Endothelial cell of hepatic sinusoid (primary cell): ENCODE results near the gene ERVK3-1.
"Not testable (repeated sequence)": the region's sequence is repeated elsewhere in the genome, so short reads cannot be mapped to it uniquely, and the experiment has no call there.

Source experiments
- in situ Hi-C: cut with HindIII; loops from 2 replicates; pipeline ENCODE4 v1.10.0; 2017; ENCODE audit warnings: low sequenced_read_pairs

ERVK3-1 gene

DNA sequence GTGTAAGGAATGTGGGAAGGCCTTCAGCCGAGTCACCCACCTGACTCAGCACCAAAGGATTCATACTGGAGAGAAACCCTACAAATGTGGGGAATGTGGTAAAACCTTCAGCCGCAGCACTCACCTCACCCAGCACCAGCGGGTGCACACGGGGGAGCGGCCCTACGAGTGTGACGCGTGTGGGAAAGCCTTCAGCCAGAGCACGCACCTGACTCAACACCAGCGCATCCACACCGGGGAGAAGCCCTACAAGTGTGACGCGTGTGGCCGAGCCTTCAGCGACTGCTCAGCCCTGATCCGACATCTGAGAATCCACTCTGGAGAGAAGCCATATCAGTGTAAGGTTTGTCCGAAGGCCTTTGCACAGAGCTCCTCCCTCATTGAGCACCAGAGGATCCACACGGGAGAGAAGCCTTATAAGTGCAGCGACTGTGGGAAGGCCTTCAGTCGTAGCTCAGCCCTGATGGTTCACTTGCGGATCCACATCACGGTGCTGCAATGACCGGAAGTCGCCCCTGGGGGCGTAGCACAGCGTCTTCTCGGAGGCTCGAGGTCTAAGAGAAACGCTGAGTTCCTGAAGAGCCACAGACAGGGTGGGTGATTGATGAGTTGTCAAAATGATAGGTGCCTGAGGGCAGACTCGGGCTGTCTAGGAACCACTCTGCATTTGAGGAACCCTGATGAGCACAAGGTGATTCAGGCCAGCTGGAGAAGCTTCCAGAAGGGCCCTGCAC is 33.8 kb downstream of the ERVK3-1 start:
- in situ Hi-C loops, result no loop called here

DNA sequence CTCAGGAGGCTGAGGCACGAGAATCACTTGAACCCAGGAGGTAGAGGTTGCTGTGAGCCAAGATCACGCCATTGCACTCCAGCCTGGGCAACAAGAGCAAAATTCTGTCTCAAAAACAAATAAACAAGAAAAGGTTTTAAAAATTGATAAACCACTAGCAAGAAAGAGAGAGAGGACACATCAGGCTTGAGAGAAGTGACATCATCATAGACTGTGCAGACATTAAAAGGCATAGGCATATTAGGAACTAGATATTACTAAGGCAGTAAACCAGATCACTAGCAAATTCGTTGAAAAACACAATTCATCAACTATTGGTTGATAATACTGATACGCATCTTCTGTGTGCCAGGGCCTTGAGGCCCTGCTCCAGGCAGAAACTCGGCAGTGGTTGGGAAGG is 40.4 kb downstream of the ERVK3-1 start:
- in situ Hi-C loops, result no loop called here

DNA sequence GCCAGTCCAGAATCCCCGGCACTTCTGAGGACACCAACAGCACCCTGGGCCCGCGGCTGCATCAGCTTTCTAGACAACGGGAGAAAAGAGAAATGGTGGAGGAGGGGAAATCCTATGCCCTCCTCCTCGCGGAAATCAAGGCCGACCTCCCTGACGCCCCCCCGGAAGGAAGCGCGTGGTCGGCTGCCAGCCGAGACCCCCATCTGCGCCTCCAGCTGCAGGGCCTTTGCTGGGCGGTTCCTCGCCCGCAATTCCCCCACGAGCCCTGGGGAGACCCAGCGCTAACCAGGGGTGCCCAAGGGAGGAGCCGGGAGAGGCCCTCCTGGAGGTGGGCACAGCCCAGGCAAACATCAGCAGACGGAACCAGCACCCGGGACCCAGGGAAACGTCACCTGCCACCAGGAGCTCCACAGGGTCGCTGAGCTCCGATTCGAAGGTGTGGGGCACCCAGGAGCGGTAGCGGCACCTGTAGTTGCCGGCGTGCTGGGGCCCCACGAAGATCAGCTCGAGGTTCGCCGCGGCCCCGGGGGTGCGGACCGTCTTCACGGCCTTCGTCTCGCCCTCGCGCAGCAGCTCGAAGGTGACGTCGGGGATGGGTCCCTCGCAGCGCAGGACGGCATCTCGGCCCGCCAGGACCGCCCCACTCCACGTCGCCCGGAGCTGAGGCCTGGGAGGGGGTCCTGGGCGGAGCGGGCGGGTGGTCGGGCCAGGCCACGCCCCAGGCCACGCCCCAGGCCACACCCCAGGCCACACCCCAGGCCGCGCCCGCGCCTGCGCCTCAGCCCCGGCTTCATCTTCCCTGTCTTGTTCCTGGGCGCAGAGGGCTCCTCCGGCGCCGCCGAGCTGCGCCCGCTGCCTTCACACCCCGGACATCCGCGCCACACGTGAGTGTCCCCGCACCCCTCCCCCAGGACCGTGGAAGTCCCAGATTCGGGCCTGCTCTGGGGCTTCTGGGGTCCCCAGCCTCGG is 42.1 kb downstream of the ERVK3-1 start:
- in situ Hi-C loops, result no loop called here

DNA sequence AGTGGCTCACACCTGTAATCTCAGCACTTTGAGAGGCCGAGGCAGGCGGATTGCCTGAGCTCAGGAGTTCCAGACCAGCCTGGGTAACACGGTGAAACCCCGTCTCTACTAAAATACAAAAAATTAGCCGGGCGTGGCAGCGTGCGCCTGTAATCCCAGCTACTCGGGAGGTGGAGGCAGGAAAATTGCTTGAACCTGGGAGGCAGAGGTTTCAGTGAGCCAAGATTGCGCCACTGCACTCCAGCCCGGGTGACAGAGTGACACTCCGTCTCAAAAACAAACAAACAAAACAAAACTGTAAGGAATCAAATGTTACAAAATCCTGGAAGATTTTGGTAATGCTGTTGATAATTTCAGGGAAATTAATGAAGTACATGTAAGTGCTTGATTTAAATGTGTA is 42.9 kb downstream of the ERVK3-1 start:
- in situ Hi-C loops, result not testable (repeated sequence)

DNA sequence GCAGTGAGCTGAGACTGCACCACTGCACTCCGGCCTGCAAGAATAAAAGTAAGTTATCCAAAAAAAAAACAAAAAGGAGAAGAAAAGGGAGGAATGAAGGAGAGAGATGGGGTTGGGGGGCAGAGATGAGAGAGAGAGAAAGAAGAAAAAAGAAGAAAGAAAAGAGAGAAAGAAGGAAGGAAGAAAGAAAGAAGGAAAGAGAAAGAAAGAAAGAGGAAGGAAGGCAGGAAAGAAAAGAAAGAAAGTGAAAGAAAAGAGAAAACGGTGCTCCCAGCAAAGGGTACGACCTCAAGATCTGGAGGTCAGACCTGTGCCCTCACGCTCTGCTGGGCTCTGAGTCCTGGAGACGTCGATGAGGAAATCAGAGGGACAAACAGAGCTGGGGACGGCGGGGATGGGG is 44.4 kb downstream of the ERVK3-1 start:
- in situ Hi-C loops, result no loop called here

DNA sequence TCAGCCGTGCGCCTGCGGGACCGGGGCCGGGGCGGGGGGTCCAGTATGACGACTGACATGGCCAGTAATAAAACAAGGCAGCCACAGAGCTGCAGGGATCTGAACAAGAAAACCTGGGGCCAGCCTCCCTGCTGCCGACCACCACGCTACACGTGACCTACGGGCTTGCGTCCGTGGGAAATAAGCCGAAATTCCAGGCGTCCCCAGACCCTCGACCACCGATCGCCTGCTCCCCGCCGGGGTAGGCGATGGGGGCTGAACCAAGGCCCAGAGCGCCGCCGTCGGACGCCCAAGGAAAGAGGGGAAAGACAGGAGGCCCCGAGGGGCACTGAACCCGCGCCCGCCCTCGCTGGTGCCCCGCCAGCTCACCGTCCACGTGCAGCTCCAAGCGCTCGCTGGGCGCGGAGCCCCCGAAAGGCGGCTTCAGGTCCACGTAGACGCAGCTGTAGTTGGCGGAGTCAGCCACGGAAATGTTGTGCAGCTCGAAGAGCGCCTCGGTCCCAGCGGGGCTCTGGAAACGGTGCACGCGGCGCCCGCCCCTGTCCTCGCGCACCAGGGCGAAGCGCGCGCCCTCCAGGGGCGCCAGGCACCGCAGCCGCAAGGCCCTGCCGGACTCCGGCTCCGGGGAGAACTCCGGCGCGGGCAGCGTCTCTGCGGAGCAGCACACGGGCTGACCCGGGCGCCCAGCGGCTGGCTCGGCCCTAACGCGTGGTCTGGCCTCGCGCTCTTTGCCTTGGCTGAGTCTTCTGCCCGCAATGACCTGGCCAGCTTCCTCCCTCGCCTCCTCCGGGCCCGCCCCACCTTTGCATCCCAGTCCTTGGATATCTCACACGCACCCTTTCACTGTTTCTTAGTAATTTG is 45.1 kb downstream of the ERVK3-1 start:
- in situ Hi-C loops, result no loop called here

DNA sequence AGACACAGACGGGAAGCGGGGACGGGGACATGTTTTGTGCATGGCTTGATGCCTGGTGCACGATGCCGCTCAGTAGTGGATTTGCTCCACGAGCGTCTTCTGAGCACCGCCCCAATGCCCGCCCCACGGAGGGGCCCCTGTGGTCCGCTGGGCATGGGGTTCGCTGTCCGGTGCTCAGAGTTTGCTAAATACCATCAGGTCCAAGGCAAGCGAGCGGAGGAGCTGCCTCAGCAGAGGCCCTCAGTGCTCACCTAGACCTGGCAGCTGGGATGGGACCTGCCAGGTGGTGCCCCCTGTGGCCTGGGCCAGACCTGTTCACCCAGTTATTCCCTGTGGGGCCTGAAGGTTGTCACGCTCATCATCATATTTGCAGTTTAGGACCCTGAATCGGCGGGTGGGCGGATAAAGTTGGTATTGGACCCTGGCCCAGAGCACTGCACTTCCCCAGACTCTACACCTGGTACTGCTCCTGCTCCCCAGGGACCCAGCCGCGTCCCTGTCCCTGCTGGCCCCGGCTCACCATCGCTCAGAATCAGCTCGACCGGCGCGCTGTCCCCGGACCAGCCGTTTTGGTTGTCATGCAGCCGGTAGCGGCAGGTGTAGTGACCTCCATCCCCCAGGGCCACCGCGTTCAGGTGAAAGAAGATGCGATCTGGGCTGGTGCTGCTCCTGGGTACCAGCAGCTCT is 45.8 kb downstream of the ERVK3-1 start:
- in situ Hi-C loops, result no loop called here

DNA sequence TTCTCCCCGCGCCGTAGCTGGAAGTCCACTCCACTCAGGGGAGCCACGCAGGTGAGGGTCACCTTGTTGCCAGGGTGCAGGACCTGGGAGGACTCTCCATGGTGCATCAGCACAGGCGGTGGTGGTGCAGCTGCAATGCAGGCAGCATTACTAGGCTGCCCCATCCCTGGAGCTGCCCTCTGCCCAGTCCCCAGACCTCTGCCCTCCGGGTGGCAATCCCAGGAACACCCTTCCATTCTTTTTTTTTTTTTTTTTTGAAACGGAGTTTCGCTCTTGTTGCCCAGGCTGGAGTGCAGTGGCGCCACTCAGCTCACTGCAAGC is 46.3 kb downstream of the ERVK3-1 start:
- in situ Hi-C loops, result no loop called here

DNA sequence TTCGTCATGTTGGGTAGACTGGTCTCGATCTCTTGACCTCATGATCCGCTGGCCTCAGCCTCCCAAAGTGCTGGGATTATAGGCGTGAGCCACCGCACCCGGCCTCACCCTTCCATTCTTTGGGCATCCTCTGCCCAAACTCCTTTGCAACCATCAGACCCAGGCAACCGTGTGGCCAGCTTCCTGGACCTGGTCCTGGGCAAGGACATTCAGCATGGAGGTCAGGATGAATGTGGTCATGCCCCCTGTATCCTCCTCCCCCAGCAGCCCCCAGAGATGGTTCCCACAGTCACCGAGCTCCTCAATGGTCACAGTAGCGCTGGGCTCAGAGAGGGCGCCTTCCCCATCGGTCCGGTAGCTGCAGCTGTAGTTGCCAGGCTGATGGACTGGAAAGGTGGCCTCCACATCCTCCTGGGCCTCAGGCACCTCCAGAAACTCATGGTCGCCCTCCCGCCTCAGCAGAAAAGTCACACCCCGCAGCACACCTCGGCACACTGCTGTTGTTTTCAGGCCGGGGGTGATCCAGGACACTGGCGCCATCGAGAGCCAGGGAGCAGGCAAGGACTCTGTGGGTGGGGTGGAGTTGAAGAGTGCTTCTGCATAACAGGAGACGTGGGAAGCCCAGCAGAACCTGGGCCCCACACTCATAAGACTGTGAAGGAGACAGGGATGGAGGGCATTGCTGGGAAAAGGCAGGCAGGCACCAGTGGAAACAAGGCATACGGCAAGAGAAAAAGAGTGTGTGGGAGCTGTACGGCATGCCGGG is 47.0 kb downstream of the ERVK3-1 start:
- in situ Hi-C loops, result no loop called here

DNA sequence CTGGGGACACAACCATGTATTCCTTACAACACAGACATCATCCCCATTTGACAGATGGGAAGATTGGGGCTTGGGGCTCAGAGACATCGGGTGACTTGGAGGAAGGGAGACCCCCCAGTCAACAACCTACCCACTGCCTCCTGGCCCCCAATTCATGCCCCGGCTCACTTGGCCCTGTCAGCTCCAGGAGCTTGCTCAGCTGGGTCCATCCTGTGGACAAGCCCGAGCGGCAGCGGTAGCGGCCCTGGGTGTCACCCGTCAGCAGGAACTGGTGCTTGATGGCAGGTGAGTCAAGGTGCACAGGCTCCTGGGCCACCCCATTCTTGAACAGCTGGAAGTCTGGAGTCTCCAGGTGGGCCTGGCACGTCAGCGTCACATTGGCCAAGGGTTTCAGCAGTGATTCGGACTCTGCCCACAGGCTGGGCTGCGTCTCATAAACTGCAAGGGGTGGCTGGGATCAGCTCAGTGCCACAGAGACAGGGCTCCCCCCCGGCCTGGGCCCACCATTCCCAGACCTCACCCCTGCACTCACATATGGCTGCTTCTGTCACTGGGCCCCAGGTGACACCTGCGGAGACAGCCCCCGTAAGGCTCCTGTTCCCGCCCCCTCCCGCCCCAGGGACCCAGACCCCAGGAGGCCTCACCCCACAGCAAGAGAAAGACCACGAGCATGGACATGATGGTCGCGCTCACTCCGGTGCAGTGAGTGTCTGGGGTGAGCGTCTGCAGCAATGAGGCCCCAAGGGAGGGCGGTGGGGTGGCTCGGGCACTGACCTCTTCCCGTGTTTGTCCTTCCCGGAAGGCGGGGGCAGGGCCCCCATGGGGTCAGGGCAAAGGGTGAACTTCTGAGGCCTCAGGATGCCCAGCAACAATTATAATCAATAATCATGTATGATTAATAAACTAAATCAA is 47.8 kb downstream of the ERVK3-1 start, which contains the start of gene A1BG:
TSS of gene A1BG (minus strand) at position 733 of the 912 bp plus-strand sequence. CDS start at position 678, 55 bp downstream.
- in situ Hi-C loops, result no loop called here

DNA sequence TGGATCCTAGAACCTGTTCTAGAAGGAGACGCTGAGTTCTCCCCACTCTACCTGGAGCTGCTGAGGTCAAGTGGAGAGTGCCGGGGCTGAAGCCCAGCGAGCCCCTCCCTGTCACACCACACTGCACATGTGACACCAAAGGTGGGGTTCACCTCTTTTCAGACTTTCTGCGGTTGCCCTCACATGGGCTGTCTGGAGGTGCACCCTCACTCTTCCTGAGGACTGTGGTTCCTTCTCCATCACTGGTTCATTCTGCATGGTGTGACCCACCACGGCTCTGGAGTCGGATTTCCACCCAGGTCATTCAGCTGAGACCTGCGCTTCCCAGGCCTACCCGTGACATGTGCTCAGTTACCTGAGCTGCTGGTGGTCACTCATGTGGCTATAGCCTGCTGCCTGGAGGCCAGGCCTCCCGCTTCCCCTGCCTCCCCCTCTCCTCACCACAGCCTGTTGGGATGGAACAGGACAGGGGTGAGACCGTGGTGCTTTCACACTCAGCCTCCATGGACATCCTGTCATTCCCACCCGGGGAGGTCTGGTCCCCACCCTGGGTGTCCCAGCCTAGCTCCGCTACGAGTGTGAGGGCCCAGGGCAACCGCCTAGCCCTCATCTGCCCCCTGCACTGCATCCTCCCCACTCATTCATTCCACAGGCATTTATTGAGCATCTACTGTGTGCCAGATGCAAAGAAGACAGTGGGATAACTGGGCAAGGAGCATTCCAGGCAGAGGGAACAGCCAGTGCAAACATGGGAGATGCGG is 48.7 kb downstream of the ERVK3-1 start:
- in situ Hi-C loops, result no loop called here

DNA sequence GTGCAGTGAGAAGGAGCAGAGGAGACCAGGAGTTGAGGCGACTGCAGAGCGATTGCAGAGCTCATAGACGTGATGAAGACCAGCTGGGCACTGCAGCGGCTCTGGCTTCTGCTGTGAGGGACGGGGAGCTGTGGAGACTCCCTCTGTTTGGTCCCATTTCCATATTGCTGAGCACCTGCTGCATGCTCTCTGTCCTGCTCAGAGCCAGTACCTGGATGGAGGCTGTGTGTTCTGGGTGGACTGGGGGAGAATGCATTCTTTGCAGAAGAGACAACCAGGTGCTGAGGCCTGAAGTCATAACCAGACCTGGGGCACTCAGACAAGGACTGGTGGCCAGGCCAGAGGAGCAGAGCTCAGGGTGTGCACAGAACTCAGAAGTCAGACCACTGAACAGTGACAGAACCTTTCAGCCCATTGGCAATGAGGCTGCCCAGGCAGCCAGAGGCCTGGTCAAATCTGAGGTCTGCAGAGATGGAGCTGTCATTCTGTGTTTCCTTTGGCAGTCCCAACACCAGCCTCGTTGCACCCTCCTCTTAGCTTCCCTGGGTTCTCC is 49.4 kb downstream of the ERVK3-1 start:
- in situ Hi-C loops, result no loop called here

DNA sequence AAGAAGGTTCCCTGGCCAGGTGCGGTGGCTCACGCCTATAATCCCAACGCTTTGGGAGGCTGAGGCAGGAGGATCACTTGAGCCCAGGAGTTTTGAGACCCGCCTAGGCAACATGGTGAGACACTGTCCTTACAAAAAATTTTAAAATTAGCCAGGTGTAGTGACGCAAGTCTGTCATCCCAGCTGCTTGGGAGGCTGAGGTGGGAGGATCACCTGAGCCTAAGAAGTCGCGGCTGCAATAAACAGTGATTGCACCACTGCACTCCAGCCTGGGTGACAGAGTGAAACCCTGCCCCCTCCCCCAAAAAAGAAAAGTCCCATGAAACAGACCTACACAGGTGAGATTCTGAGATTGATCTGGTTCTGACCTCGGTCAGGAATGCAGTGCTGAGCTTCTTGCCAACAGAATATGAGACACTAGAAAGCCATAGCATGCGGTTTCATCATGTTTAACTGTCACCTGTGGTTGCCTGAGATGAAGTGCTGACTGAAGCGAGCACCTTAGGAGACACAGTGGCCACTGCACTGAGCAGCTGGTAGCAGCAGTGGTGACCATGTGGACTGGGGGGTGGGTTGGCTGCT is 50.1 kb downstream of the ERVK3-1 start:
- in situ Hi-C loops, result no loop called here

DNA sequence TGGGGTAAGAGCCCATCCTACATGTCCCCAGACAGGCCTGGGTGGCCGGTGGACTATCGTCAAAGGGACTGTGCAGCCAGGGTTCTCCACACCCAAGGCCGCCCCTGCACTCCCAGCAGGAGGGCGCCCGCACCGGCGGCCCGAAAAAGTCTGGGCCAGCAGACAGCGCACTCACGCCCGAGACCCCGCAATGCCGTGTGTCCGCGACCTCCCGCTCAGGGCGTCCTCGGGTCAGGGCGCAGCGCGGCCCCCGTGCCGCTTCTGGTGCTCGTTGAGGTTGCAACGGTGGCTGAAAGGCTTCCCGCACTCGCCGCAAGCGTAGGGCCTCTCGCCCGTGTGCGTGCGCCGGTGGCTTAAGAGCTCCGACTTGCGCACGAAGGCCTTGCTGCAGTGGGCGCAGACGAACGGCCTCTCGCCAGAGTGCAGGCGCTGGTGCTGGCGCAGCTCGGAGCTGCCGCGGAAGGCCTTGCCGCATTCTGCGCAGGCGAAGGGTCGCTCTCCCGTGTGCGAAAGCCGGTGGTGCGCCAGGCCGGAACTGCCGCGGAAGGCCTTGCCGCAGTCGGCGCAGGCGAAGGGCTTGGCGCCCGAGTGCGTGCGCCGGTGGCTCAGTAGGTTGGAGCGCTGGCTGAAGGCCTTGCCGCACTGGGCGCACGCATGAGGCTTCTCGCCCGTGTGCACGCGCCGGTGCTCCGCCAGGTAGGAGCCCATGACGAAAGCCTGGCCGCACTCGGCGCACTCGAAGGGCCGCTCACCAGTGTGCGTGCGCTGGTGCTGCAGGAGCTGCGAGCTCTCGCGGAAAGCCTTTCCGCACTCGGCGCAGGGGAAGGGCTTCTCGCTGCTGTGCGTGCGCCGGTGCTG is 51.0 kb downstream of the ERVK3-1 start:
- in situ Hi-C loops, result no loop called here

DNA sequence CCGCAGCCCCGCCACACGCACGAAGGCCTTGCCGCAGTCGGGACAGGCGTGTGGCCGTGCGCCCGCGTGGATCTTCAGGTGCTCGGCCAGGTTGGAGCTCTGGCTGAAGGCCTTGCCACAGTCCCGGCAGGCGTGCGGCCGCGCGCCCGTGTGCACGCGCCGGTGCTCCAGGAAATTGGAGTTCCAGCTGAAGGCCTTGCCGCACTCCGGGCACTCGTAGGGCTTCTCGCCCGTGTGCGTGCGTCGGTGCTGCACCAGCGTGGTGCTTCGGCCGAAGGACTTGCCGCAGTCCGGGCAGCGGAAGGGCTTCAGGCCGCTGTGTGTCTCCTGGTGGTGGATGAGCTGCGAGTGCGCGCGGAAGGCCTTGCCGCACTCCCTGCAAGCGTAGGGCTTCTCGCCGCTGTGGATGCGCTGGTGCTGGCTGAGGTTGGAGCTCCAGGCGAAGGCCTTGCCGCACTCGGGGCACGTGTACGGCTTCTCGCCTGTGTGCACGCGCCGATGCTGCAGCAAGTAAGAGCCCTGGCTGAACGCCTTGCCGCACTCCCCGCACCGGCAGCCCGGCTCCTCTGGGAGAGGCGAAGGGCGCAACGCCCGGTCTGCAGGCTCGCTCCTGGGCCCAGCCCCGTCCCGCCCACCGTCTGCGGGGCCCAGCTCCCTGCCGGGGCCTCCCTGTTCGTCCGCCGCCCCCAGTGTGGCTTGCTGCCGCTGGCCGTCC is 51.7 kb downstream of the ERVK3-1 start:
- in situ Hi-C loops, result no loop called here
